Stromal cell of bone marrow (primary cell): ENCODE data around the gene WFIKKN1.

Experiments used
- DNase-seq: peaks from one replicate; pipeline ENCODE4 v3.0.0-alpha.2; 2012; ENCODE audit warnings: low read depth

WFIKKN1 gene

GRCh38 chr16:657487-657886, 26.7 kb downstream of the WFIKKN1 start:
- DNase-seq: no peak

GRCh38 chr16:658679-659571, 28.1 kb downstream of the WFIKKN1 start:
- no peak for DNase-seq

GRCh38 chr16:659618-660017, 28.8 kb downstream of the WFIKKN1 start:
- DNase-seq: no peak

GRCh38 chr16:660132-660458, 29.3 kb downstream of the WFIKKN1 start:
- no peak for DNase-seq

- DNase-seq: peak; percentile 57
Measured at GRCh38 chr16:660459-661183, 29.8 kb downstream of the WFIKKN1 start.

- DNase-seq: no peak
Measured at GRCh38 chr16:661184-661821, 30.5 kb downstream of the WFIKKN1 start.

- no peak for DNase-seq
Measured at GRCh38 chr16:662095-662494, 31.3 kb downstream of the WFIKKN1 start.

GRCh38 chr16:662597-662996, 31.8 kb downstream of the WFIKKN1 start:
- DNase-seq: no peak

GRCh38 chr16:666572-666971, 35.8 kb downstream of the WFIKKN1 start:
- DNase-seq: no peak

GRCh38 chr16:667113-667779, 36.5 kb downstream of the WFIKKN1 start:
- no peak for DNase-seq

- DNase-seq: peak; percentile 81
Measured at GRCh38 chr16:667780-668518, 37.2 kb downstream of the WFIKKN1 start, which contains the start of gene RHOT2. Gene RHOT2, plus strand, starts transcription at chr16:668132. Its CDS starts 68 bp downstream, at chr16:668200.

- no peak for DNase-seq
Measured at GRCh38 chr16:668519-669171, 37.9 kb downstream of the WFIKKN1 start.

GRCh38 chr16:669666-670065, 38.9 kb downstream of the WFIKKN1 start:
- no peak for DNase-seq

- no peak for DNase-seq
Measured at GRCh38 chr16:670485-671352, 39.9 kb downstream of the WFIKKN1 start.

GRCh38 chr16:671353-672131, 40.8 kb downstream of the WFIKKN1 start:
- no peak for DNase-seq

GRCh38 chr16:672371-672770, 41.6 kb downstream of the WFIKKN1 start:
- no peak for DNase-seq

GRCh38 chr16:672851-673250, 42.1 kb downstream of the WFIKKN1 start:
- DNase-seq: no peak

GRCh38 chr16:673399-673991, 42.7 kb downstream of the WFIKKN1 start:
- no peak for DNase-seq
